Measurements from ENCODE around the gene CCDC89. TPM values are rescaled to one million over a fixed set of nuclear protein-coding genes. Genes with fewer than 3 reads are reported as not detected.
"Not testable (repeated sequence)": the region's sequence is repeated elsewhere in the genome, so short reads cannot be mapped to it uniquely, and the experiment has no call there.

The CCDC89 gene
- total RNA-seq, 4 donors from 2014 or later = 0.18 to 2.1 (median 1.1) TPM; not detected in 1

DNA sequence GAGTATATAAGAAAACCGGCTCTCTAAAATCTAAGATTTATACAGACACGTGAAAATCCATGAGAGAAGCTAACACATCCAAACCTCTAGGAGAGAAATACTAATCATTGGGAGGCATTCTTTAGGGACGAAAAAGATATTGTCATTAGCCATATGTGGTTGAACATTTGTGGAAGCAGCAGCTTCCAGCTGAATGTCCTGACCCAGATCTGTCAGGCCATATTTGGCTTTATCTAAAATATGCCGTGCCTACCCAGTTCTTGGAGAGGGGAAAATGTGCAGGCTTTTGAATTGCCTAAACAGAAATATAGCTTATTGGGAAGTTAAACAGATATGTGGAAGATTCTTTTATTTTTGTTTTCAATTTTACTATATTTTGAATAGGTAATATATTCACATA is 6.4 kb downstream of the CCDC89 start:
- intact Hi-C loops (cut with DNase I) = no loop called here
- no peaks in the 10 kb centered on the region for H3K9me3 ChIP-seq
- H3K27me3 ChIP-seq = no peaks in the 10 kb centered on the region
- H3K4me3 ChIP-seq = no peak overlapping the region
- no peak for DNase-seq
- peaks cover 0 to 21% (median 5%) of the 10 kb centered on the region in 3 donors for H3K4me1 ChIP-seq
- TF ChIP-seq, protein P1, sequence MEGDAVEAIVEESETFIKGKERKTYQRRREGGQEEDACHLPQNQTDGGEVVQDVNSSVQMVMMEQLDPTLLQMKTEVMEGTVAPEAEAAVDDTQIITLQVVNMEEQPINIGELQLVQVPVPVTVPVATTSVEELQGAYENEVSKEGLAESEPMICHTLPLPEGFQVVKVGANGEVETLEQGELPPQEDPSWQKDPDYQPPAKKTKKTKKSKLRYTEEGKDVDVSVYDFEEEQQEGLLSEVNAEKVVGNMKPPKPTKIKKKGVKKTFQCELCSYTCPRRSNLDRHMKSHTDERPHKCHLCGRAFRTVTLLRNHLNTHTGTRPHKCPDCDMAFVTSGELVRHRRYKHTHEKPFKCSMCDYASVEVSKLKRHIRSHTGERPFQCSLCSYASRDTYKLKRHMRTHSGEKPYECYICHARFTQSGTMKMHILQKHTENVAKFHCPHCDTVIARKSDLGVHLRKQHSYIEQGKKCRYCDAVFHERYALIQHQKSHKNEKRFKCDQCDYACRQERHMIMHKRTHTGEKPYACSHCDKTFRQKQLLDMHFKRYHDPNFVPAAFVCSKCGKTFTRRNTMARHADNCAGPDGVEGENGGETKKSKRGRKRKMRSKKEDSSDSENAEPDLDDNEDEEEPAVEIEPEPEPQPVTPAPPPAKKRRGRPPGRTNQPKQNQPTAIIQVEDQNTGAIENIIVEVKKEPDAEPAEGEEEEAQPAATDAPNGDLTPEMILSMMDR (IDR thresholded peaks at IDR 0.05) = no peak
- TF ChIP-seq POLR2A (IDR thresholded peaks at IDR 0.05) = no peak
- 49 to 73% methylated on average over 4 of the region's 4 CpGs for WGBS, 2 donors
- no peaks in the 10 kb centered on the region for H3K36me3 ChIP-seq
- no peak overlapping the region for H3K27ac ChIP-seq

DNA sequence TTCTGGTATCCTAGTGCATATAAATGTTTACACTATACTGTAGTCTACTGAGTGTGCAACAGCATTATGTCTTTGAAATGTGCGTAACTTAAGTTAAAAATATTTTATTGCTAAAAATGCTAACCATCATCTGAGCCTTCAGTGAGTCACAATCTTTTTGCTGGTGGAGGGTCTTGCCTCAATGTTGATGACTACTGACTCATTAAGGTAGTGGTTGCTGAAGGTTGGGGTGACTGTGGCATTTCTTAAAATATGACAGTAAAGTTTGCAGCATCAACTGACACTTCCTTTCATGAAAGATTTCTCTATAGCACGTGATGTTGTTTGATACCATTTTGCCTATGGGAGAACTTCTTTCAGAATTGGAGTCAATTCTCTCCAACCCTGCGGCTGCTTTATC is 12.6 kb downstream of the CCDC89 start:
- H3K4me1 ChIP-seq = no peaks in the 10 kb centered on the region
- peaks cover 0 to 5% (median 0%) of the 10 kb centered on the region in 3 donors for H3K9me3 ChIP-seq
- intact Hi-C loops (cut with DNase I) = no loop called here
- no peaks in the 10 kb centered on the region for H3K36me3 ChIP-seq
- H3K27ac ChIP-seq = no peak overlapping the region
- WGBS, 2 donors = 79 to 88% methylated on average over 3 of the region's 3 CpGs
- no peak overlapping the region for H3K4me3 ChIP-seq
- TF ChIP-seq POLR2A (IDR thresholded peaks at IDR 0.05) = no peak
- TF ChIP-seq, protein P1 (IDR thresholded peaks at IDR 0.05) = no peak
- no peaks in the 10 kb centered on the region for H3K27me3 ChIP-seq
- no peak for DNase-seq

DNA sequence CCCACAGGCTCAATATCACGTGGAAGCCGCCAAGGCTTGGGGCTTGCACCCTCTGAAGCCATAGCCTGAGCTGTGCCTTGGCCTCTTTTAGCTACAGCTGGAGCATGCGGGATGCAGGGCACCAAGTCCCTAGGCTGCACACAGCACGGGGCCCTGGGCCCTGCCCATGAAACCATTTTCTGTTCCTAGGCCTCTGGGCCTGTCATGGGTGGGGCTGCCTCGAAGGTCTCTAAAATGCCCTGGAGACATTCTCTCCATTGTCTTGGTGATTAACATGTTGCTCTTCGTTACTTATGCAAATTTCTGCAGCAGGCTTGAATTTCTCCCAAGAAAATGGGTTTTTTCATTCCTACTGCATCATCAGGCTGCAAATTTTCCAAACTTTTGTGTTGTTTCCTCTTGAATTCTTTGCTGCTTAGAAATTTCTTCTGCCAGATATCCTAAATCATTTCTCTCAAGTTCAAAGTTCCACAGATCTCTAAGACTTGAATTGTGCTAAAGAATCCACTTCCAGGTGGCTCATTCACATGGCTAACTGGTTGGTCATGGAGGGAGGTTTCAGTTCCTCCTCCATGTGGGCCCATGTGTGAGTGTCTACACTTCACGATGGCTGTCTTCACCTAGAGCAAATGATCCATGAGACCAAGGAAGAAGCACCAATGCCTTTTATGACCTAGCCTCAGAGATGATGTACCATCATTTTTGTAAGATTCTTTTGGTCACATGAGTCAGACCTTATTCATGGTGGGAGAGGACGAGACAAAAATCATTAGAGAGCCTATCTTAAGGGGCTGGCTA is 13.7 kb downstream of the CCDC89 start:
- WGBS, 2 donors = 60 to 81% methylated on average over 5 to 6 of the region's 8 CpGs
- intact Hi-C loops (cut with DNase I) = no loop called here

DNA sequence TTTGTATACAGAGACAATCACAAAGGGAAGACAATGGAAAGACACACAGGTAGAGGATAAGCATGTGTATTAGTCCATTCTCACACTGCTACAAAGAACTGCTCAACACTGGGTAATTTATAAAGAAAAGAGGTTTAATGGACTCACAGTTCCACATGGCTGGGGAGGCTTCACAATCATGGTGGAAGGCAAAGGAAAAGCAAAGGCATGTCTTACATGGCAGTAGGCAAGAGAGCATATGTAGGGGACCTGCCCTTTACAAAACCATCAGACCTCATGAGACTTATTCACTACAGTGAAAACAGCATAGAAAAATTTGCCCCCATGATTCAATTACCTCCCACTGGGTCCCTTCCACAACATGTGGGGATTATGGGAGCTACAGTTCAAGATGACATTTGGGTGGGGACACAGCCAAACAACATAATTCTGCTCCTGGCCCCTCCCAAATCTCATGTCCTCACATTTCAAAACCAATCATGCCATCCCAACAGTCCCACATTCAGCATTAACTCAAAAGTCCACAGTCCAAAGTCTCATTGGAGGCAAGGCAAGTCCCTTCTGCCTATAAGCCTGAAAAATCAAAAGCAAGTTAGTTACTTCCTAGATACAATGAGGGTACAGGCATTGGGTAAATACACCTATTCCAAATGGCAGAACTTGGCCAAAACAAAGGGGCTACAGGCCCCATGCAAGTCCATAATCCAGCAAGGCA is 14.9 kb downstream of the CCDC89 start:
- intact Hi-C loops (cut with DNase I); DNase-seq; H3K9me3 ChIP-seq; H3K36me3 ChIP-seq; H3K27me3 ChIP-seq; H3K4me3 ChIP-seq; H3K27ac ChIP-seq; H3K4me1 ChIP-seq: not testable (repeated sequence)

More for the DNA sequence above, 13.7 kb downstream of the CCDC89 start:
- H3K36me3 ChIP-seq = no peaks in the 10 kb centered on the region
- no peak overlapping the region for H3K27ac ChIP-seq
- DNase-seq = no peak
- H3K4me1 ChIP-seq = no peaks in the 10 kb centered on the region
- TF ChIP-seq, protein P1 (IDR thresholded peaks at IDR 0.05) = no peak
- TF ChIP-seq POLR2A (IDR thresholded peaks at IDR 0.05) = no peak
- no peaks in the 10 kb centered on the region for H3K27me3 ChIP-seq
- peaks cover 0 to 5% (median 0%) of the 10 kb centered on the region in 3 donors for H3K9me3 ChIP-seq
- H3K4me3 ChIP-seq = no peak overlapping the region

DNA sequence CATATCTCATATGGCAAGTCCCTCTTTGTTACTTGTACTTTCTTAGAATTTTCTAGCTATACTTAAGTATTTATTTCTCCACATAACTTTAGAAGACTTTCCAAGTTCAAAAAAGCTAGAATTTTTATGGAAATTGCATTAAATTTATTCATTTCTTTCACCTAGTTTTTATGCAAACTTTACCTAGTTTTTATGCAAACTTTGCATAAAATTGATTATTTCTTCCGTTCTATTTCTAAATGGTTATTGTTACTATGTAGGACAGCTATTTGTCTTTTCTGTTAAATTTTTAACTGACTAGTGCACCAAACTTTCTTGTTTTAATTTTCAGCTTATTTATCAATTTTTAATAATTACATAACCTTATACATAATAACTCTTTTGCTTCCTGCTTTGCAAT is 17.8 kb downstream of the CCDC89 start:
- Histone ChIP-seq H3K27me3 (no peaks in the 10 kb centered on the region), H3K36me3 (no peaks in the 10 kb centered on the region), H3K9me3 (no peaks in the 10 kb centered on the region), H3K27ac (no peak overlapping the region), H3K4me1 (peaks cover 0 to 12% (median 0%) of the 10 kb centered on the region in 3 donors), H3K4me3 (no peak overlapping the region)
- intact Hi-C loops (cut with DNase I) = no loop called here
- TF ChIP-seq, protein P1 (IDR thresholded peaks at IDR 0.05) = no peak
- no peak for TF ChIP-seq POLR2A (IDR thresholded peaks at IDR 0.05)
- whole genome bisulfite sequencing, 2 donors = 90 to 95% methylated on average over 1 of the region's 1 CpG
- DNase-seq = no peak
